ENCODE measurements around the gene SELP.

Gene SELP

DNA sequence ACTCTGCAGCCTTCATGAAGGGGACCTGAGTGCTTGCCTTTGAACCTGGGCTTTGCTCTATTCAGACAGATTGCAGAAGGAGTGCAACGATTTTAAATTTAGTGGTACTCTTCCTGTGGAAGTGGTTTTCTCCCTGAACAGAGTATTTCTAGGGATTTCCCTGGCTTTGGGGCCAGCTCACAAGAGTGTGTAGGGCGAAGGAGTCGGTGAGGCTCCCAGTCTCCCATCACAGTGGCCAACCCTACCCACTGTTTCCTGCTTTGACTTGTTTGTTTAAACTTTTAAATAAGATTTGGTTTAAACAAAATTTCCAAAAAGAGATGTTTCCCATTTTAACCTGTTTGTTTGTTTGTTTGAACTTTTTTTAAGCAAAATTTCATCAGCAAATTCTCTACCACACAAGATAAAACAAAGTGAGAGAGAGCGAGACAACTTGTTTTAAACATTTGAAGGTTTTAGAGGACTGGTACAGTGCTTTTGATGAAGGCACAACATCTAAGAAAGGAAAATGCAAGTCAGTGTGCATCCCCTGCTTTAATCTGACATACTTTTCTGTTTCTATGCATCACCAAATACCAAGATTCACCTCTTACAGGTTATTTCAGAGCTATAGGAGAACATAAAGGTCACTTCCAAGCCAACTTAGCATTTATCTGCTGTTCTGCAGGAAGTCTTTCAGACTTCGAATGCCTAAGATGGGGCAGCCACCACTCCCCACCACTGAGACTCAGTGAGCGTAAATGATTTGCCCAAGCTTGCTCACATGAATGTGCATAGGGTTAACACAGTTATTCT is 6.6 kb downstream of the SELP start:
- Histone ChIP-seq H3K27ac (ENCODE audit: low read depth, low read length) (no peak overlapping the region), H3K4me1 (ENCODE audit: control insufficient read depth, insufficient read depth, low read length) (no peaks in the 10 kb centered on the region), H3K9ac (ENCODE audit: low read depth, low read length) (no peak overlapping the region), H3K9me3 (ENCODE audit: control insufficient read depth, insufficient read depth, low read length) (no peaks in the 10 kb centered on the region), H3K36me3 (ENCODE audit: control insufficient read depth, insufficient read depth, low read length) (no peaks in the 10 kb centered on the region), H3K27me3 (ENCODE audit: control insufficient read depth, insufficient read depth, low read length) (no peaks in the 10 kb centered on the region), H3K4me3 (ENCODE audit: low read depth, low read length) (no peak overlapping the region)

GRCh38 chr1:169620565-169620964 is 9.4 kb downstream of the SELP start:
- Histone ChIP-seq H3K27me3 (ENCODE audit: control insufficient read depth, insufficient read depth, low read length) (no peaks in the 10 kb centered on the region), H3K4me3 (ENCODE audit: low read depth, low read length) (no peak overlapping the region), H3K9me3 (ENCODE audit: control insufficient read depth, insufficient read depth, low read length) (no peaks in the 10 kb centered on the region), H3K27ac (ENCODE audit: low read depth, low read length) (no peak overlapping the region), H3K36me3 (ENCODE audit: control insufficient read depth, insufficient read depth, low read length) (no peaks in the 10 kb centered on the region), H3K4me1 (ENCODE audit: control insufficient read depth, insufficient read depth, low read length) (no peaks in the 10 kb centered on the region), H3K9ac (ENCODE audit: low read depth, low read length) (no peak overlapping the region)

DNA sequence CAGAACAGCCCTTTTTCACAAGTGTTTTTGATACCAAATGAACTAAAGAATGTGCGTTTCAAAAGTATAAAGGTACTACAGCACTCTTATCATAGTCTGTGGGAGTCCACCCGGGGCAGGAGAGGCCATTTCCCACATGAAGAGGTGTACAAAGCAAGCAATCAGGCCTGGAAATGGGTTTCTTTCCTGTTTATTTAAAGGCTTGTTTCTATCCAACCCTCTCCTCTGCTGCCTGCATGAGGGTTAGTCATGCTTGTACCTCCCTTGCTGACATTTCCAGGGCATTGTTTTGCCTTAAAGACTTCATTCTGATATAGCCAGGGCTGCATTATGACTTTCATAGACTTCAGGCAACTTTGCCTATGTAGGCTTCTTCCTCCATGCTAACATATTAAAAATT is 11.6 kb downstream of the SELP start:
- Histone ChIP-seq H3K36me3 (ENCODE audit: control insufficient read depth, insufficient read depth, low read length) (no peaks in the 10 kb centered on the region), H3K4me1 (ENCODE audit: control insufficient read depth, insufficient read depth, low read length) (no peaks in the 10 kb centered on the region), H3K9me3 (ENCODE audit: control insufficient read depth, insufficient read depth, low read length) (no peaks in the 10 kb centered on the region), H3K4me3 (ENCODE audit: low read depth, low read length) (no peak overlapping the region), H3K9ac (ENCODE audit: low read depth, low read length) (no peak overlapping the region), H3K27ac (ENCODE audit: low read depth, low read length) (no peak overlapping the region), H3K27me3 (ENCODE audit: control insufficient read depth, insufficient read depth, low read length) (no peaks in the 10 kb centered on the region)

DNA sequence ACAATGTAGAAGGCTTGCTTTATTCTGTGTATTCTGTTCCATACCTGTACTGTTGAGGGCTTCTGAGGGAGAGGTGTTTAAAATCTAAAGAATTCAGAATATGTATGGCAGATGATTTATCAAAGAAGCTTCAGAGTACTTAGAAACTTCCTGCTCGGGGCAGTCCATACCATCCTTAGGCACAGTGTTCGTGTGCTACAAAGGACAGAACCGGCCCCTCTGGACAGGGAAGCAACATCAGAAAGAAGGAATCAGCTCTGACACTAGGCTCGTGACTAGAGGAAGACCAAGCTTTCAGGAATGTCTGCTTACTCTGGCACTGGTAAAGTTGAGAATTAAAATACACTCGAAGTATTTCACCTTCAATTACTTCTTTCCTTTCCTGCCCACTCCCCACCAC is 14.1 kb downstream of the SELP start:
- H3K27ac ChIP-seq (ENCODE audit: low read depth, low read length) = no peak overlapping the region
- H3K9me3 ChIP-seq (ENCODE audit: control insufficient read depth, insufficient read depth, low read length) = no peaks in the 10 kb centered on the region
- no peaks in the 10 kb centered on the region for H3K4me1 ChIP-seq (ENCODE audit: control insufficient read depth, insufficient read depth, low read length)
- no peaks in the 10 kb centered on the region for H3K27me3 ChIP-seq (ENCODE audit: control insufficient read depth, insufficient read depth, low read length)
- H3K4me3 ChIP-seq (ENCODE audit: low read depth, low read length) = no peak overlapping the region
- H3K9ac ChIP-seq (ENCODE audit: low read depth, low read length) = no peak overlapping the region
- no peaks in the 10 kb centered on the region for H3K36me3 ChIP-seq (ENCODE audit: control insufficient read depth, insufficient read depth, low read length)

GRCh38 chr1:169610858-169611257 is 19.1 kb downstream of the SELP start:
- H3K36me3 ChIP-seq (ENCODE audit: control insufficient read depth, insufficient read depth, low read length) = no peaks in the 10 kb centered on the region
- H3K9ac ChIP-seq (ENCODE audit: low read depth, low read length) = no peak overlapping the region
- no peak overlapping the region for H3K4me3 ChIP-seq (ENCODE audit: low read depth, low read length)
- H3K9me3 ChIP-seq (ENCODE audit: control insufficient read depth, insufficient read depth, low read length) = no peaks in the 10 kb centered on the region
- no peak overlapping the region for H3K27ac ChIP-seq (ENCODE audit: low read depth, low read length)
- H3K27me3 ChIP-seq (ENCODE audit: control insufficient read depth, insufficient read depth, low read length) = no peaks in the 10 kb centered on the region
- H3K4me1 ChIP-seq (ENCODE audit: control insufficient read depth, insufficient read depth, low read length) = no peaks in the 10 kb centered on the region

DNA sequence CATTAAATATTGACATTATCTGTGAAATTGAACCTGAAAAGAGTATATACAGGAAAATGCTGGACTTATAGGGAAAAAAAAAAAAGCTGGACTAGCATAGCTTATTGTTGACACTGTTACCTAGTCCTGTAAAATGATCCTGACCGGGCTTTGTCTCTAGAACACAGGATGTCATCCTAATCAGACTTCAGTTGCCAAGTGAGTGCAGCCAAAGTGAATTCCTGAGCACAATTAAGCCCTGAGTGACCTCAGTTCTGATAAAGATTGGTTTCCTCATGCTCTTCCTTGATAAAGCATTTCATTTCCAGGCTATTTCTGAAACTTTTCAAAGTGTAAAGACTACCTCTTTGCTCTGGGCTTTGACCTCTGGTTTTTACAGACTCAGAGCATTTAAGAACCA is 19.8 kb downstream of the SELP start:
- Histone ChIP-seq H3K36me3 (ENCODE audit: control insufficient read depth, insufficient read depth, low read length) (no peaks in the 10 kb centered on the region), H3K4me1 (ENCODE audit: control insufficient read depth, insufficient read depth, low read length) (no peaks in the 10 kb centered on the region), H3K9ac (ENCODE audit: low read depth, low read length) (no peak overlapping the region), H3K27ac (ENCODE audit: low read depth, low read length) (no peak overlapping the region), H3K4me3 (ENCODE audit: low read depth, low read length) (no peak overlapping the region), H3K27me3 (ENCODE audit: control insufficient read depth, insufficient read depth, low read length) (no peaks in the 10 kb centered on the region), H3K9me3 (ENCODE audit: control insufficient read depth, insufficient read depth, low read length) (no peaks in the 10 kb centered on the region)

- no peak overlapping the region for H3K4me3 ChIP-seq (ENCODE audit: low read depth, low read length)
- no peaks in the 10 kb centered on the region for H3K4me1 ChIP-seq (ENCODE audit: control insufficient read depth, insufficient read depth, low read length)
- no peaks in the 10 kb centered on the region for H3K9me3 ChIP-seq (ENCODE audit: control insufficient read depth, insufficient read depth, low read length)
- no peaks in the 10 kb centered on the region for H3K36me3 ChIP-seq (ENCODE audit: control insufficient read depth, insufficient read depth, low read length)
- H3K27me3 ChIP-seq (ENCODE audit: control insufficient read depth, insufficient read depth, low read length) = no peaks in the 10 kb centered on the region
- H3K9ac ChIP-seq (ENCODE audit: low read depth, low read length) = no peak overlapping the region
- no peak overlapping the region for H3K27ac ChIP-seq (ENCODE audit: low read depth, low read length)
These were observed 21.7 kb downstream of the SELP start for GRCh38 chr1:169608226-169608625.

GRCh38 chr1:169604781-169605560 is 25.0 kb downstream of the SELP start:
- no peak overlapping the region for H3K27ac ChIP-seq (ENCODE audit: low read depth, low read length)
- no peak overlapping the region for H3K4me3 ChIP-seq (ENCODE audit: low read depth, low read length)
- no peak overlapping the region for H3K9ac ChIP-seq (ENCODE audit: low read depth, low read length)
- H3K27me3 ChIP-seq (ENCODE audit: control insufficient read depth, insufficient read depth, low read length) = no peaks in the 10 kb centered on the region
- H3K36me3 ChIP-seq (ENCODE audit: control insufficient read depth, insufficient read depth, low read length) = no peaks in the 10 kb centered on the region
- H3K9me3 ChIP-seq (ENCODE audit: control insufficient read depth, insufficient read depth, low read length) = no peaks in the 10 kb centered on the region
- H3K4me1 ChIP-seq (ENCODE audit: control insufficient read depth, insufficient read depth, low read length) = no peaks in the 10 kb centered on the region

- H3K4me1 ChIP-seq (ENCODE audit: control insufficient read depth, insufficient read depth, low read length) = no peaks in the 10 kb centered on the region
- H3K27me3 ChIP-seq (ENCODE audit: control insufficient read depth, insufficient read depth, low read length) = no peaks in the 10 kb centered on the region
- H3K27ac ChIP-seq (ENCODE audit: low read depth, low read length) = no peak overlapping the region
- no peaks in the 10 kb centered on the region for H3K36me3 ChIP-seq (ENCODE audit: control insufficient read depth, insufficient read depth, low read length)
- no peak overlapping the region for H3K4me3 ChIP-seq (ENCODE audit: low read depth, low read length)
- no peak overlapping the region for H3K9ac ChIP-seq (ENCODE audit: low read depth, low read length)
- H3K9me3 ChIP-seq (ENCODE audit: control insufficient read depth, insufficient read depth, low read length) = no peaks in the 10 kb centered on the region
These were observed 28.6 kb downstream of the SELP start for GRCh38 chr1:169601096-169601881.

GRCh38 chr1:169595764-169596711 is 33.9 kb downstream of the SELP start:
- H3K4me3 ChIP-seq (ENCODE audit: low read depth, low read length) = no peak overlapping the region
- H3K27me3 ChIP-seq (ENCODE audit: control insufficient read depth, insufficient read depth, low read length) = no peaks in the 10 kb centered on the region
- H3K36me3 ChIP-seq (ENCODE audit: control insufficient read depth, insufficient read depth, low read length) = no peaks in the 10 kb centered on the region
- H3K9ac ChIP-seq (ENCODE audit: low read depth, low read length) = no peak overlapping the region
- no peaks in the 10 kb centered on the region for H3K4me1 ChIP-seq (ENCODE audit: control insufficient read depth, insufficient read depth, low read length)
- no peak overlapping the region for H3K27ac ChIP-seq (ENCODE audit: low read depth, low read length)
- no peaks in the 10 kb centered on the region for H3K9me3 ChIP-seq (ENCODE audit: control insufficient read depth, insufficient read depth, low read length)

Measured in HUES48 (cell line).